ENCODE data around the gene MCRIP2.
A peak's percentile ranks its signal among the peaks of the same experiment; 100 is the strongest.

MCRIP2 gene

GRCh38 chr16:617855-618254 is 23.8 kb upstream of the MCRIP2 start:
- no peak for DNase-seq

- no peak for DNase-seq
Observed at GRCh38 chr16:619476-620100, 22.0 kb upstream of the MCRIP2 start.

GRCh38 chr16:620700-621525 is 20.7 kb upstream of the MCRIP2 start:
- DNase-seq = no peak

- no peak for DNase-seq
Observed at GRCh38 chr16:621526-622105, 20.0 kb upstream of the MCRIP2 start.

- DNase-seq = no peak
Observed at GRCh38 chr16:622920-623280, 18.7 kb upstream of the MCRIP2 start.

GRCh38 chr16:624526-625070 is 17.0 kb upstream of the MCRIP2 start:
- no peak for DNase-seq

GRCh38 chr16:625117-625976 is 16.3 kb upstream of the MCRIP2 start:
- DNase-seq = no peak

- no peak for DNase-seq
Observed at GRCh38 chr16:625977-626765, 15.5 kb upstream of the MCRIP2 start.

GRCh38 chr16:626787-627453 is 14.7 kb upstream of the MCRIP2 start:
- peak; percentile 93 for DNase-seq

GRCh38 chr16:627454-628239 is 14.0 kb upstream of the MCRIP2 start:
- DNase-seq = no peak

GRCh38 chr16:628321-629061 is 13.1 kb upstream of the MCRIP2 start:
- no peak for DNase-seq

GRCh38 chr16:629185-629832 is 12.3 kb upstream of the MCRIP2 start:
- no peak for DNase-seq

- no peak for DNase-seq
Observed at GRCh38 chr16:629833-630248, 11.8 kb upstream of the MCRIP2 start.

GRCh38 chr16:630249-630814 is 11.3 kb upstream of the MCRIP2 start:
- DNase-seq = no peak

- DNase-seq = no peak
Observed at GRCh38 chr16:630815-631405, 10.7 kb upstream of the MCRIP2 start, which contains the start of gene WFIKKN1. WFIKKN1 (plus strand) TSS chr16:630985; CDS start chr16:631254, 269 bp downstream.

GRCh38 chr16:631808-632358 is 9.7 kb upstream of the MCRIP2 start:
- DNase-seq = no peak

GRCh38 chr16:632486-633335 is 8.9 kb upstream of the MCRIP2 start:
- DNase-seq = no peak

Measured in fibroblast of skin of right quadriceps (primary cell).